ENCODE data around the gene CPA4. TPM values are rescaled to one million over a fixed set of nuclear protein-coding genes. Genes with fewer than 3 reads are reported as not detected.

The CPA4 gene
- polyA plus RNA-seq, 1 donor, result 1.9 TPM

GRCh38 chr7:130346177-130346905 lies 53.4 kb downstream of the CPA4 start:
- DNase-seq, result no peak

GRCh38 chr7:130346941-130347340 lies 54.0 kb downstream of the CPA4 start:
- no peak for DNase-seq

GRCh38 chr7:130349911-130350782 lies 57.2 kb downstream of the CPA4 start:
- no peak for DNase-seq

GRCh38 chr7:130350945-130351790 lies 58.2 kb downstream of the CPA4 start:
- DNase-seq, result peak; percentile 86

- no peak for DNase-seq
These were observed 58.8 kb downstream of the CPA4 start for GRCh38 chr7:130351791-130352090.

GRCh38 chr7:130352194-130353074 lies 59.5 kb downstream of the CPA4 start:
- DNase-seq, result no peak

- no peak for DNase-seq
These were observed 60.2 kb downstream of the CPA4 start for GRCh38 chr7:130353196-130353595.

- DNase-seq, result peak; percentile 79
These were observed 63.3 kb downstream of the CPA4 start for GRCh38 chr7:130356121-130356875.

- DNase-seq, result no peak
These were observed 64.1 kb downstream of the CPA4 start for GRCh38 chr7:130356876-130357611.

GRCh38 chr7:130358471-130358870 lies 65.5 kb downstream of the CPA4 start:
- DNase-seq, result no peak

- DNase-seq, result no peak
These were observed 66.4 kb downstream of the CPA4 start for GRCh38 chr7:130359276-130359857.

- no peak for DNase-seq
These were observed 67.6 kb downstream of the CPA4 start for GRCh38 chr7:130360518-130360917.

- DNase-seq, result no peak
These were observed 68.7 kb downstream of the CPA4 start for GRCh38 chr7:130361681-130362080.

GRCh38 chr7:130362251-130362816 lies 69.4 kb downstream of the CPA4 start:
- DNase-seq, result no peak

- no peak for DNase-seq
These were observed 70.3 kb downstream of the CPA4 start for GRCh38 chr7:130363026-130363847.

- DNase-seq, result no peak
These were observed 71.5 kb downstream of the CPA4 start for GRCh38 chr7:130364451-130364850.

GRCh38 chr7:130365088-130365487 lies 72.1 kb downstream of the CPA4 start:
- DNase-seq, result no peak

GRCh38 chr7:130365511-130366441 lies 72.8 kb downstream of the CPA4 start:
- DNase-seq, result peak; percentile 80
